ENCODE results near the gene SHROOM2.
"Not testable (repeated sequence)": the region's sequence is repeated elsewhere in the genome, so short reads cannot be mapped to it uniquely, and the experiment has no call there.

SHROOM2 gene

GRCh38 chrX:9758021-9758638 is 28.1 kb upstream of the SHROOM2 start:
- no peaks in the 10 kb centered on the region for H3K27me3 ChIP-seq (ENCODE audit: control insufficient read depth, insufficient read depth, low read length)
- H3K27ac ChIP-seq (ENCODE audit: low read depth, low read length) = no peak overlapping the region
- no peak overlapping the region for H3K9ac ChIP-seq (ENCODE audit: low read depth, low read length)
- 0 out of 2 replicates have a peak, but pooled peaks cover 16% of the 10 kb centered on the region for H3K36me3 ChIP-seq (ENCODE audit: control insufficient read depth, insufficient read depth, low read length)
- no peak overlapping the region for H3K4me3 ChIP-seq (ENCODE audit: low read depth, low read length)
- H3K4me1 ChIP-seq (ENCODE audit: control insufficient read depth, insufficient read depth, low read length) = no peaks in the 10 kb centered on the region
- H3K9me3 ChIP-seq (ENCODE audit: control insufficient read depth, insufficient read depth, low read length) = no peaks in the 10 kb centered on the region

GRCh38 chrX:9759337-9759736 is 26.9 kb upstream of the SHROOM2 start:
- H3K36me3 ChIP-seq (ENCODE audit: control insufficient read depth, insufficient read depth, low read length) = 0 out of 2 replicates have a peak, but pooled peaks cover 16% of the 10 kb centered on the region
- no peak overlapping the region for H3K27ac ChIP-seq (ENCODE audit: low read depth, low read length)
- H3K27me3 ChIP-seq (ENCODE audit: control insufficient read depth, insufficient read depth, low read length) = no peaks in the 10 kb centered on the region
- no peak overlapping the region for H3K4me3 ChIP-seq (ENCODE audit: low read depth, low read length)
- H3K9ac ChIP-seq (ENCODE audit: low read depth, low read length) = no peak overlapping the region
- H3K4me1 ChIP-seq (ENCODE audit: control insufficient read depth, insufficient read depth, low read length) = no peaks in the 10 kb centered on the region
- H3K9me3 ChIP-seq (ENCODE audit: control insufficient read depth, insufficient read depth, low read length) = no peaks in the 10 kb centered on the region

GRCh38 chrX:9765072-9765736 is 21.0 kb upstream of the SHROOM2 start:
- H3K27me3 ChIP-seq (ENCODE audit: control insufficient read depth, insufficient read depth, low read length) = peaks cover 4% of the 10 kb centered on the region; the same call in 1 of the 2 replicates
- H3K9me3 ChIP-seq (ENCODE audit: control insufficient read depth, insufficient read depth, low read length) = no peaks in the 10 kb centered on the region
- no peak overlapping the region for H3K27ac ChIP-seq (ENCODE audit: low read depth, low read length)
- H3K36me3 ChIP-seq (ENCODE audit: control insufficient read depth, insufficient read depth, low read length) = no peaks in the 10 kb centered on the region
- H3K4me1 ChIP-seq (ENCODE audit: control insufficient read depth, insufficient read depth, low read length) = 0 out of 2 replicates have a peak, but pooled peaks cover 5% of the 10 kb centered on the region
- peak overlapping the region; percentile 72 for H3K9ac ChIP-seq (ENCODE audit: low read depth, low read length)
- peak overlapping the region; percentile 72 for H3K4me3 ChIP-seq (ENCODE audit: low read depth, low read length)

GRCh38 chrX:9765737-9766097 is 20.5 kb upstream of the SHROOM2 start, which contains the start of gene GPR143:
TSS of gene GPR143 (minus strand) at chrX:9765847. CDS start at chrX:9765817, 30 bp downstream.
- Histone ChIP-seq H3K36me3 (ENCODE audit: control insufficient read depth, insufficient read depth, low read length) (no peaks in the 10 kb centered on the region), H3K4me3 (ENCODE audit: low read depth, low read length) (peak within 1 kb of the TSS; percentile 72), H3K9me3 (ENCODE audit: control insufficient read depth, insufficient read depth, low read length) (no peaks in the 10 kb centered on the region), H3K27ac (ENCODE audit: low read depth, low read length) (no peak within 1 kb of the TSS), H3K4me1 (ENCODE audit: control insufficient read depth, insufficient read depth, low read length) (0 out of 2 replicates have a peak, but pooled peaks cover 5% of the 10 kb centered on the region), H3K27me3 (ENCODE audit: control insufficient read depth, insufficient read depth, low read length) (peaks cover 4% of the 10 kb centered on the region; the same call in 1 of the 2 replicates), H3K9ac (ENCODE audit: low read depth, low read length) (peak within 1 kb of the TSS; percentile 72)

- Histone ChIP-seq H3K9ac (ENCODE audit: low read depth, low read length) (no peak overlapping the region), H3K36me3 (ENCODE audit: control insufficient read depth, insufficient read depth, low read length) (no peaks in the 10 kb centered on the region), H3K27me3 (ENCODE audit: control insufficient read depth, insufficient read depth, low read length) (peaks cover 4% of the 10 kb centered on the region; the same call in 1 of the 2 replicates), H3K27ac (ENCODE audit: low read depth, low read length) (no peak overlapping the region), H3K4me3 (ENCODE audit: low read depth, low read length) (no peak overlapping the region), H3K9me3 (ENCODE audit: control insufficient read depth, insufficient read depth, low read length) (no peaks in the 10 kb centered on the region), H3K4me1 (ENCODE audit: control insufficient read depth, insufficient read depth, low read length) (0 out of 2 replicates have a peak, but pooled peaks cover 5% of the 10 kb centered on the region)
These were observed 18.9 kb upstream of the SHROOM2 start for GRCh38 chrX:9767375-9767774.

GRCh38 chrX:9768321-9768839 is 17.8 kb upstream of the SHROOM2 start:
- H3K27me3 ChIP-seq (ENCODE audit: control insufficient read depth, insufficient read depth, low read length); H3K9me3 ChIP-seq (ENCODE audit: control insufficient read depth, insufficient read depth, low read length); H3K4me1 ChIP-seq (ENCODE audit: control insufficient read depth, insufficient read depth, low read length); H3K36me3 ChIP-seq (ENCODE audit: control insufficient read depth, insufficient read depth, low read length); H3K27ac ChIP-seq (ENCODE audit: low read depth, low read length); H3K9ac ChIP-seq (ENCODE audit: low read depth, low read length); H3K4me3 ChIP-seq (ENCODE audit: low read depth, low read length): not testable (repeated sequence)

- H3K27me3 ChIP-seq (ENCODE audit: control insufficient read depth, insufficient read depth, low read length) = peaks cover under 1% of the 10 kb centered on the region; the same call in 1 of the 2 replicates
- no peak overlapping the region for H3K27ac ChIP-seq (ENCODE audit: low read depth, low read length)
- 0 out of 2 replicates have a peak, but pooled peaks cover 5% of the 10 kb centered on the region for H3K4me1 ChIP-seq (ENCODE audit: control insufficient read depth, insufficient read depth, low read length)
- no peak overlapping the region for H3K9ac ChIP-seq (ENCODE audit: low read depth, low read length)
- H3K36me3 ChIP-seq (ENCODE audit: control insufficient read depth, insufficient read depth, low read length) = no peaks in the 10 kb centered on the region
- H3K4me3 ChIP-seq (ENCODE audit: low read depth, low read length) = no peak overlapping the region
- H3K9me3 ChIP-seq (ENCODE audit: control insufficient read depth, insufficient read depth, low read length) = no peaks in the 10 kb centered on the region
These were observed 15.9 kb upstream of the SHROOM2 start for GRCh38 chrX:9770319-9770718.

- Histone ChIP-seq H3K9ac (ENCODE audit: low read depth, low read length) (no peak overlapping the region), H3K4me1 (ENCODE audit: control insufficient read depth, insufficient read depth, low read length) (no peaks in the 10 kb centered on the region), H3K36me3 (ENCODE audit: control insufficient read depth, insufficient read depth, low read length) (no peaks in the 10 kb centered on the region; the same call in 1 of the 2 replicates), H3K27me3 (ENCODE audit: control insufficient read depth, insufficient read depth, low read length) (no peaks in the 10 kb centered on the region), H3K27ac (ENCODE audit: low read depth, low read length) (no peak overlapping the region), H3K9me3 (ENCODE audit: control insufficient read depth, insufficient read depth, low read length) (no peaks in the 10 kb centered on the region), H3K4me3 (ENCODE audit: low read depth, low read length) (no peak overlapping the region)
These were observed 13.3 kb upstream of the SHROOM2 start for GRCh38 chrX:9772943-9773342.

- Histone ChIP-seq H3K4me1 (ENCODE audit: control insufficient read depth, insufficient read depth, low read length) (no peaks in the 10 kb centered on the region), H3K36me3 (ENCODE audit: control insufficient read depth, insufficient read depth, low read length) (no peaks in the 10 kb centered on the region; the same call in 1 of the 2 replicates), H3K9me3 (ENCODE audit: control insufficient read depth, insufficient read depth, low read length) (no peaks in the 10 kb centered on the region), H3K9ac (ENCODE audit: low read depth, low read length) (no peak overlapping the region), H3K27me3 (ENCODE audit: control insufficient read depth, insufficient read depth, low read length) (no peaks in the 10 kb centered on the region), H3K4me3 (ENCODE audit: low read depth, low read length) (no peak overlapping the region), H3K27ac (ENCODE audit: low read depth, low read length) (no peak overlapping the region)
These were observed 10.3 kb upstream of the SHROOM2 start for GRCh38 chrX:9775930-9776329.

DNA sequence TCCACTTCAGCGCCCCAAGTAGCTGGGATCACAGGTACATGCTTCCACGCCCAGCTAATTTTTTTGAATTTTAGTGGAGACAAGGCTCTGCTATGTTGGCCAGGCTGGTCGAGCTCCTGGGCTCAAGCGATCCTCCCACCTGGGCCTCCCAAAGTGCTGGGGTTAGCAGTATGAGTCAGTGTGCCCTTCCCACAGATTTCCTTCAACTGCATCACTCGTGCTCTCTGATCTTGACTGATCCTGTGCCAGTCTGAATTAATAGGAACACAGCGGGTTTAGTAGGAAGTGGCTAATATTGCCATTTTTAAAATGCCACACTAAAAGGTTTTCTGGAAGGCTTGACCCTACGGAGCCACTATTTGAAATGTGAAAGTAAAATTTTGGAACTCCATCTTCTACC is 4.3 kb upstream of the SHROOM2 start:
- Histone ChIP-seq H3K27me3 (ENCODE audit: control insufficient read depth, insufficient read depth, low read length) (peaks cover 7% of the 10 kb centered on the region), H3K36me3 (ENCODE audit: control insufficient read depth, insufficient read depth, low read length) (no peaks in the 10 kb centered on the region; the same call in 1 of the 2 replicates), H3K4me3 (ENCODE audit: low read depth, low read length) (no peak overlapping the region), H3K4me1 (ENCODE audit: control insufficient read depth, insufficient read depth, low read length) (peaks cover 4% of the 10 kb centered on the region; the same call in 1 of the 2 replicates), H3K27ac (ENCODE audit: low read depth, low read length) (no peak overlapping the region), H3K9ac (ENCODE audit: low read depth, low read length) (no peak overlapping the region), H3K9me3 (ENCODE audit: control insufficient read depth, insufficient read depth, low read length) (no peaks in the 10 kb centered on the region)

- peaks cover 22% of the 10 kb centered on the region for H3K4me1 ChIP-seq (ENCODE audit: control insufficient read depth, insufficient read depth, low read length)
- H3K4me3 ChIP-seq (ENCODE audit: low read depth, low read length) = no peak overlapping the region
- peaks cover 16% of the 10 kb centered on the region for H3K27me3 ChIP-seq (ENCODE audit: control insufficient read depth, insufficient read depth, low read length)
- no peak overlapping the region for H3K9ac ChIP-seq (ENCODE audit: low read depth, low read length)
- H3K36me3 ChIP-seq (ENCODE audit: control insufficient read depth, insufficient read depth, low read length) = no peaks in the 10 kb centered on the region
- H3K9me3 ChIP-seq (ENCODE audit: control insufficient read depth, insufficient read depth, low read length) = no peaks in the 10 kb centered on the region
- H3K27ac ChIP-seq (ENCODE audit: low read depth, low read length) = no peak overlapping the region
These were observed 1.9 kb upstream of the SHROOM2 start for GRCh38 chrX:9784332-9784731.
